ENCODE measurements around the gene NPBWR2. TPM values are rescaled to one million over a fixed set of nuclear protein-coding genes. Genes with fewer than 3 reads are reported as not detected.

The NPBWR2 gene
- total RNA-seq, 1 experiment from 2014 or later: not detected

GRCh38 chr20:64106435-64106961, 867 bp downstream of the NPBWR2 start:
- DNase-seq (ENCODE audit: low read depth, low spot score): no peak
- Histone ChIP-seq H2AFZ (ENCODE audit: low read depth, low read length, poor library complexity, severe bottlenecking) (no peak overlapping the region), H3K27ac (ENCODE audit: low read depth, low read length) (no peak overlapping the region), H3K9me3 (ENCODE audit: control insufficient read depth in 1 of 2, insufficient read depth in 1 of 2, low read depth in 1 of 2, low read length in 2 of 2) (no peaks in the 10 kb centered on the region), H3K36me3 (ENCODE audit: control insufficient read depth in 1 of 2, insufficient read depth in 2 of 2, low read length in 2 of 2) (no peaks in the 10 kb centered on the region), H3K9me2 (ENCODE audit: insufficient read depth) (no peaks in the 10 kb centered on the region), H3K9ac (ENCODE audit: low read length) (no peak overlapping the region), H4K20me1 (ENCODE audit: insufficient read depth) (no peaks in the 10 kb centered on the region), H3K4me1 (ENCODE audit: control insufficient read depth in 1 of 2, insufficient read depth in 2 of 2, low read length in 2 of 2) (peaks cover 4 to 12% of the 10 kb centered on the region in 2 experiments; a peak in 2 of 4 replicates), H3K79me2 (ENCODE audit: insufficient read depth, low read length) (no peaks in the 10 kb centered on the region), H3K4me2 (ENCODE audit: low read length) (no peak overlapping the region), H3K4me3 (replicated peaks in 1 of 2; ENCODE audit: low read depth in 1 of 2, low read length in 2 of 2) (no peak overlapping the region), H3K27me3 (ENCODE audit: insufficient read depth, low read length) (no peaks in the 10 kb centered on the region)
- no peak for ATAC-seq
- POLR2A ChIA-PET: no interaction called here
- RAD21 ChIA-PET (ENCODE audit: low non-redundant PET in 1 of 2, low total read pairs in 2 of 2, uncharacterized antibody in 2 of 2, unreplicated experiment in 2 of 2): no interaction called here
- CTCF ChIA-PET: no interaction called here
- BruUV-seq (replicated peaks): no TSS peak
- intact Hi-C loops (cut with micrococcal nuclease): no loop called here
- TF ChIP-seq CEBPB (IDR thresholded peaks at IDR 0.05; ENCODE audit: low read depth): no peak
- no peak for TF ChIP-seq FOSL1 (IDR thresholded peaks at IDR 0.05; ENCODE audit: low read depth)
- no peak for TF ChIP-seq ZFX (IDR thresholded peaks at IDR 0.05)
- TF ChIP-seq CBX3 (IDR thresholded peaks at IDR 0.05; ENCODE audit: low read depth): no peak
- TF ChIP-seq ZNF274 (IDR thresholded peaks at IDR 0.05; ENCODE audit: low read depth, low read length): no peak
- TF ChIP-seq JUND (IDR thresholded peaks at IDR 0.05): no peak
- TF ChIP-seq, protein P1, sequence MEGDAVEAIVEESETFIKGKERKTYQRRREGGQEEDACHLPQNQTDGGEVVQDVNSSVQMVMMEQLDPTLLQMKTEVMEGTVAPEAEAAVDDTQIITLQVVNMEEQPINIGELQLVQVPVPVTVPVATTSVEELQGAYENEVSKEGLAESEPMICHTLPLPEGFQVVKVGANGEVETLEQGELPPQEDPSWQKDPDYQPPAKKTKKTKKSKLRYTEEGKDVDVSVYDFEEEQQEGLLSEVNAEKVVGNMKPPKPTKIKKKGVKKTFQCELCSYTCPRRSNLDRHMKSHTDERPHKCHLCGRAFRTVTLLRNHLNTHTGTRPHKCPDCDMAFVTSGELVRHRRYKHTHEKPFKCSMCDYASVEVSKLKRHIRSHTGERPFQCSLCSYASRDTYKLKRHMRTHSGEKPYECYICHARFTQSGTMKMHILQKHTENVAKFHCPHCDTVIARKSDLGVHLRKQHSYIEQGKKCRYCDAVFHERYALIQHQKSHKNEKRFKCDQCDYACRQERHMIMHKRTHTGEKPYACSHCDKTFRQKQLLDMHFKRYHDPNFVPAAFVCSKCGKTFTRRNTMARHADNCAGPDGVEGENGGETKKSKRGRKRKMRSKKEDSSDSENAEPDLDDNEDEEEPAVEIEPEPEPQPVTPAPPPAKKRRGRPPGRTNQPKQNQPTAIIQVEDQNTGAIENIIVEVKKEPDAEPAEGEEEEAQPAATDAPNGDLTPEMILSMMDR (IDR thresholded peaks at IDR 0.05 in 2 of 3, conservative IDR thresholded peaks at IDR 0.05 in 1 of 3; ENCODE audit: borderline replicate concordance in 1 of 3, insufficient read depth in 1 of 3, low read depth in 2 of 3, low read length in 2 of 3): no peak
- no peak for TF ChIP-seq EGR1 (IDR thresholded peaks at IDR 0.05; ENCODE audit: low read depth)
- no peak for TF ChIP-seq RAD21 (IDR thresholded peaks at IDR 0.05; ENCODE audit: low read depth)
- no peak for TF ChIP-seq POLR2AphosphoS5 (IDR thresholded peaks at IDR 0.05; ENCODE audit: low read depth, low read length)
- TF ChIP-seq EZH2 (IDR thresholded peaks at IDR 0.05): no peak
- no peak for TF ChIP-seq ATF3 (IDR thresholded peaks at IDR 0.05)
- TF ChIP-seq SP1 (IDR thresholded peaks at IDR 0.05; ENCODE audit: low read depth): no peak
- TF ChIP-seq, protein P2, sequence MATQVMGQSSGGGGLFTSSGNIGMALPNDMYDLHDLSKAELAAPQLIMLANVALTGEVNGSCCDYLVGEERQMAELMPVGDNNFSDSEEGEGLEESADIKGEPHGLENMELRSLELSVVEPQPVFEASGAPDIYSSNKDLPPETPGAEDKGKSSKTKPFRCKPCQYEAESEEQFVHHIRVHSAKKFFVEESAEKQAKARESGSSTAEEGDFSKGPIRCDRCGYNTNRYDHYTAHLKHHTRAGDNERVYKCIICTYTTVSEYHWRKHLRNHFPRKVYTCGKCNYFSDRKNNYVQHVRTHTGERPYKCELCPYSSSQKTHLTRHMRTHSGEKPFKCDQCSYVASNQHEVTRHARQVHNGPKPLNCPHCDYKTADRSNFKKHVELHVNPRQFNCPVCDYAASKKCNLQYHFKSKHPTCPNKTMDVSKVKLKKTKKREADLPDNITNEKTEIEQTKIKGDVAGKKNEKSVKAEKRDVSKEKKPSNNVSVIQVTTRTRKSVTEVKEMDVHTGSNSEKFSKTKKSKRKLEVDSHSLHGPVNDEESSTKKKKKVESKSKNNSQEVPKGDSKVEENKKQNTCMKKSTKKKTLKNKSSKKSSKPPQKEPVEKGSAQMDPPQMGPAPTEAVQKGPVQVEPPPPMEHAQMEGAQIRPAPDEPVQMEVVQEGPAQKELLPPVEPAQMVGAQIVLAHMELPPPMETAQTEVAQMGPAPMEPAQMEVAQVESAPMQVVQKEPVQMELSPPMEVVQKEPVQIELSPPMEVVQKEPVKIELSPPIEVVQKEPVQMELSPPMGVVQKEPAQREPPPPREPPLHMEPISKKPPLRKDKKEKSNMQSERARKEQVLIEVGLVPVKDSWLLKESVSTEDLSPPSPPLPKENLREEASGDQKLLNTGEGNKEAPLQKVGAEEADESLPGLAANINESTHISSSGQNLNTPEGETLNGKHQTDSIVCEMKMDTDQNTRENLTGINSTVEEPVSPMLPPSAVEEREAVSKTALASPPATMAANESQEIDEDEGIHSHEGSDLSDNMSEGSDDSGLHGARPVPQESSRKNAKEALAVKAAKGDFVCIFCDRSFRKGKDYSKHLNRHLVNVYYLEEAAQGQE (IDR thresholded peaks at IDR 0.05; ENCODE audit: low read depth): no peak
- TF ChIP-seq POLR2A (IDR thresholded peaks at IDR 0.05; ENCODE audit: borderline replicate concordance, extremely low read depth, insufficient read depth, insufficient read length): no peak
- TF ChIP-seq EZH2phosphoT487 (IDR thresholded peaks at IDR 0.05; ENCODE audit: borderline replicate concordance): no peak
